ENCODE data around the gene RAE1. TPM values are rescaled to one million over a fixed set of nuclear protein-coding genes. Genes with fewer than 3 reads are reported as not detected.

The RAE1 gene
- total and polyA plus RNA-seq, 4 experiments from 2014 or later = 30.9 to 43.9 (median 32.8) TPM

DNA sequence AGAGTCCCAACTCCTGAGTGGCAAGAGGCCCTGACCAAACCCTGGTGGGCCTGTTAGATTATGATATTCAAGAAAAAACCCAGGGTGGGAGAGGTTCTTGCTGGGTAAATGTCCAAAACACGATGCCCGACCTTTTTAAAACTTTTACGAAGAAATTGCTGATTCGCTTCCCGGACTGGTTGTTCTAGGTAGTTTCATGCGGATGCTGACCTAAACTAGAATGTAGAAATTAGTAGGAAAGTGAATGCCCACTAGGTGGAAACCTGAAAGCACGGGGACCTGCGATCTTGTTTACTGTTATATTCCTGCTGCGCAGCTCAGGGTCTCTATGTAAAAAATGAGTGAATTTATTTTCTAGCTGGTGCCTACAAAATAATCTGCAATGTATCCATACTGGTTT lies 2.3 kb downstream of the RAE1 start:
- Histone ChIP-seq H3K4me3 (ENCODE audit: low read length in 2 of 2) (no peak overlapping the region), H3K36me3 (ENCODE audit: insufficient read depth, low read length) (peaks cover 17% of the 10 kb centered on the region), H3K27ac (ENCODE audit: low read depth, low read length) (no peak overlapping the region), H3K4me1 (ENCODE audit: insufficient read depth, low read length) (peaks cover 23% of the 10 kb centered on the region), H3K27me3 (ENCODE audit: insufficient read depth, low read length) (no peaks in the 10 kb centered on the region), H3K9me3 (ENCODE audit: control insufficient read depth in 1 of 2, low read length in 2 of 2) (no peaks in the 10 kb centered on the region)
- peak overlapping the region; percentile 12 to 64 (median 59) for H3K4me3 Mint-ChIP-seq
- no peaks in the 10 kb centered on the region for H3K9me3 Mint-ChIP-seq
- ChIA-PET POLR2A (ENCODE audit: partially characterized antibody) (no interaction called here), CTCF (ENCODE audit: partially characterized antibody) (no interaction called here)
- H3K4me1 Mint-ChIP-seq = peaks cover 11 to 36% (median 23%) of the 10 kb centered on the region in 4 donors
- intact Hi-C loops (cut with micrococcal nuclease) = loop anchor here (5.0 kb wide), 1 partner anchor 886 kb away; the partner anchor contains the start of gene RTF2
- peaks cover 32 to 42% of the 10 kb centered on the region in 2 donors for H3K36me3 Mint-ChIP-seq
- H3K27me3 Mint-ChIP-seq = no peaks in the 10 kb centered on the region
- peak overlapping the region in 3 of 7 donors; percentile 36 to 50 (median 40) for H3K27ac Mint-ChIP-seq
- no peak for DNase-seq

GRCh38 chr20:57361517-57361916 lies 10.5 kb downstream of the RAE1 start:
- no peaks in the 10 kb centered on the region for H3K9me3 ChIP-seq (ENCODE audit: control insufficient read depth in 1 of 2, low read length in 2 of 2)
- ChIA-PET CTCF (ENCODE audit: partially characterized antibody) (interaction anchor here (0.9 to 2.8 kb wide), 5 partner anchors 12 to 132 kb away, joined by 4 to 7 read pairs (median 4); no protein-coding TSS in a partner anchor), POLR2A (ENCODE audit: partially characterized antibody) (no interaction called here)
- no peak overlapping the region for H3K4me3 ChIP-seq (ENCODE audit: low read length in 2 of 2)
- no peak for DNase-seq
- H3K27ac ChIP-seq (ENCODE audit: low read depth, low read length) = no peak overlapping the region
- intact Hi-C loops (cut with micrococcal nuclease) = no loop called here
- Mint-ChIP-seq H3K27ac (peak overlapping the region in 2 of 7 donors; percentile 11 to 47), H3K36me3 (peaks cover 25 to 27% of the 10 kb centered on the region in 2 donors), H3K9me3 (no peaks in the 10 kb centered on the region), H3K4me1 (peaks cover 0 to 5% (median 2%) of the 10 kb centered on the region in 4 donors), H3K27me3 (no peaks in the 10 kb centered on the region), H3K4me3 (no peak overlapping the region)
- H3K27me3 ChIP-seq (ENCODE audit: insufficient read depth, low read length) = no peaks in the 10 kb centered on the region
- H3K36me3 ChIP-seq (ENCODE audit: insufficient read depth, low read length) = peaks cover 25% of the 10 kb centered on the region
- H3K4me1 ChIP-seq (ENCODE audit: insufficient read depth, low read length) = no peaks in the 10 kb centered on the region

DNA sequence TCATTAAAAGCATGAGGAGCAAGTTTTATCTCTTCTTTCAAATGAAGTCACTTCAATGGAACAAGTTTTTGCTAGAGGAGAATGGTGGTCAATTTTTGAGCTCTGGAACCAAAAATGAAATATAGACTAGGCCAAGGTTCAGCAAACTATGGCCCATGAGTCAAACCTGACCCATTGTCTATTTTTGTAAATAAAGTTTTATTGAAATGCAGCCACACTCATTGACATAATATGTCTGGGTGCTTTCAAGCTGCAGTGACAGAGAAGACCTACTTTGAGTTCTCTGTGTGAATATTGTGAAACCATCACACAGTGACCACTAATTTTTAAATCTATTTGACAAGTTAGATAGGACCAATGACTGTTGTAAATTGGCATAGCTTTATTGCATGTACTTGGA lies 13.4 kb downstream of the RAE1 start:
- CTCF ChIA-PET (ENCODE audit: partially characterized antibody) = interaction anchor here (1.1 to 1.2 kb wide), 2 partner anchors 17 to 134 kb away, joined by 3 to 4 read pairs; no protein-coding TSS in a partner anchor
- Histone ChIP-seq H3K27me3 (ENCODE audit: insufficient read depth, low read length) (no peaks in the 10 kb centered on the region), H3K9me3 (ENCODE audit: control insufficient read depth in 1 of 2, low read length in 2 of 2) (no peaks in the 10 kb centered on the region), H3K4me1 (ENCODE audit: insufficient read depth, low read length) (no peaks in the 10 kb centered on the region), H3K27ac (ENCODE audit: low read depth, low read length) (no peak overlapping the region), H3K36me3 (ENCODE audit: insufficient read depth, low read length) (peaks cover 53% of the 10 kb centered on the region), H3K4me3 (ENCODE audit: low read length in 2 of 2) (no peak overlapping the region)
- no peaks in the 10 kb centered on the region for H3K9me3 Mint-ChIP-seq
- DNase-seq = no peak
- POLR2A ChIA-PET (ENCODE audit: partially characterized antibody) = no interaction called here
- peaks cover 0 to 5% (median 2%) of the 10 kb centered on the region in 4 donors for H3K4me1 Mint-ChIP-seq
- H3K4me3 Mint-ChIP-seq = no peak overlapping the region
- peak overlapping the region in 1 of 7 donors; percentile 25 for H3K27ac Mint-ChIP-seq
- intact Hi-C loops (cut with micrococcal nuclease) = no loop called here
- H3K36me3 Mint-ChIP-seq = peaks cover 45 to 54% of the 10 kb centered on the region in 2 donors
- H3K27me3 Mint-ChIP-seq = no peaks in the 10 kb centered on the region

DNA sequence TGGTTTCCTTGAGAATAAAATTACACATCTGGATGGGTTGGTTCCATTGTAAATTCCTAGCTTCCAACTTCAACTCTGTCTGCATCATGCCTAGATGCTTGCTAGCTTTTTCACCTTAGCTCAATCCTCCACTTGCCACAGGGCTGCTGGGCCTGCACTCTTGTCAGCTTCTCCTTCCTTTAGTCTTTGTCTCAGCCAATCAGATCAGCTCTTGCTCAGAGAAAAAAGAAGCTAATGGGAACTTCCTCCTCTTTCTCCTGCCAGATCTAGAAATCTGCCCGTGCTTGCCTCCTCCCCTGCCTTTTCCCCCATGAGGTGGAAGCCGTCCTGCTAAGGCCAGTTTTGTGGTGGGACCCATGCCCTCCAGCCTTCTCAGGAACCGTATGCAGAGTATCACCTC lies 18.5 kb downstream of the RAE1 start:
- Mint-ChIP-seq H3K4me3 (no peak overlapping the region), H3K4me1 (peaks cover 6 to 28% (median 10%) of the 10 kb centered on the region in 4 donors), H3K27me3 (no peaks in the 10 kb centered on the region), H3K36me3 (peaks cover 71 to 88% of the 10 kb centered on the region in 2 donors), H3K27ac (peak overlapping the region in 1 of 7 donors; percentile 43), H3K9me3 (no peaks in the 10 kb centered on the region)
- intact Hi-C loops (cut with micrococcal nuclease) = no loop called here
- no peak for DNase-seq
- H3K4me1 ChIP-seq (ENCODE audit: insufficient read depth, low read length) = peaks cover 4% of the 10 kb centered on the region
- no peak overlapping the region for H3K4me3 ChIP-seq (ENCODE audit: low read length in 2 of 2)
- CTCF ChIA-PET (ENCODE audit: partially characterized antibody) = interaction anchor here (0.8 to 1.6 kb wide), 3 partner anchors 10 to 126 kb away, joined by 3 to 6 read pairs (median 3); no protein-coding TSS in a partner anchor
- no peak overlapping the region for H3K27ac ChIP-seq (ENCODE audit: low read depth, low read length)
- no peaks in the 10 kb centered on the region for H3K27me3 ChIP-seq (ENCODE audit: insufficient read depth, low read length)
- H3K36me3 ChIP-seq (ENCODE audit: insufficient read depth, low read length) = peaks cover 79% of the 10 kb centered on the region
- POLR2A ChIA-PET (ENCODE audit: partially characterized antibody) = no interaction called here
- H3K9me3 ChIP-seq (ENCODE audit: control insufficient read depth in 1 of 2, low read length in 2 of 2) = no peaks in the 10 kb centered on the region

GRCh38 chr20:57370316-57370715 lies 19.3 kb downstream of the RAE1 start:
- peak overlapping the region in 5 of 7 donors; percentile 8 to 48 (median 16) for H3K27ac Mint-ChIP-seq
- no peak overlapping the region for H3K4me3 Mint-ChIP-seq

DNA sequence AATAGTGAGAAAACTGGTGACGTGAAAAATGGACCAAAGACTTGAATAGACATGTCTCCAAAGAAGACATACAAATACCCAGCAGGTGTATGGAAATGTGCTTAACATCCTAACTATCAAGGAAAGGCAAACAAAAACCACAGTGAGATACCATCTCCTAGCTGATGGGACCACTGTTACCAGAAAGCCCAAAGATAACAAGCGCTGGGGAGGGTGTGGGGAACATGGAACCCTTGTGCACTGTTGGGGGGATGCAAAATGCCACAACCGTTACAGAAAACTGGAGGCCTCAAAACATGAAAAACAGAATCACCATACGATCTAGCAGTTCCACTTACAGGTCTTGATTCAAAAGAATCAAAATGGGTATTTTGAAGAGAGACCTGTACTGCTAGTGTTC lies 20.3 kb downstream of the RAE1 start:
- no peak for DNase-seq
- H3K4me1 Mint-ChIP-seq = peaks cover 9 to 34% (median 13%) of the 10 kb centered on the region in 4 donors
- POLR2A ChIA-PET (ENCODE audit: partially characterized antibody) = no interaction called here
- intact Hi-C loops (cut with micrococcal nuclease) = no loop called here
- Histone ChIP-seq H3K4me3 (ENCODE audit: low read length in 2 of 2) (no peak overlapping the region), H3K9me3 (ENCODE audit: control insufficient read depth in 1 of 2, low read length in 2 of 2) (no peaks in the 10 kb centered on the region), H3K27ac (ENCODE audit: low read depth, low read length) (no peak overlapping the region), H3K36me3 (ENCODE audit: insufficient read depth, low read length) (peaks cover 83% of the 10 kb centered on the region), H3K27me3 (ENCODE audit: insufficient read depth, low read length) (no peaks in the 10 kb centered on the region), H3K4me1 (ENCODE audit: insufficient read depth, low read length) (peaks cover 4% of the 10 kb centered on the region)
- CTCF ChIA-PET (ENCODE audit: partially characterized antibody) = no interaction called here
- H3K36me3 Mint-ChIP-seq = peaks cover 72 to 90% of the 10 kb centered on the region in 2 donors
- H3K27me3 Mint-ChIP-seq = no peaks in the 10 kb centered on the region
- H3K9me3 Mint-ChIP-seq = no peaks in the 10 kb centered on the region
- H3K27ac Mint-ChIP-seq = peak overlapping the region in 3 of 7 donors; percentile 20 to 66 (median 42)
- H3K4me3 Mint-ChIP-seq = no peak overlapping the region

More at GRCh38 chr20:57370316-57370715, 19.3 kb downstream of the RAE1 start:
- no peaks in the 10 kb centered on the region for H3K27me3 Mint-ChIP-seq
- no peak for DNase-seq
- intact Hi-C loops (cut with micrococcal nuclease) = no loop called here
- CTCF ChIA-PET (ENCODE audit: partially characterized antibody) = interaction anchor here (0.5 to 1.6 kb wide), 4 partner anchors 9 to 126 kb away, joined by 3 to 6 read pairs (median 4); no protein-coding TSS in a partner anchor
- H3K9me3 Mint-ChIP-seq = no peaks in the 10 kb centered on the region
- Histone ChIP-seq H3K36me3 (ENCODE audit: insufficient read depth, low read length) (peaks cover 86% of the 10 kb centered on the region), H3K27me3 (ENCODE audit: insufficient read depth, low read length) (no peaks in the 10 kb centered on the region), H3K4me1 (ENCODE audit: insufficient read depth, low read length) (peaks cover 4% of the 10 kb centered on the region), H3K4me3 (ENCODE audit: low read length in 2 of 2) (no peak overlapping the region), H3K27ac (ENCODE audit: low read depth, low read length) (no peak overlapping the region), H3K9me3 (ENCODE audit: control insufficient read depth in 1 of 2, low read length in 2 of 2) (no peaks in the 10 kb centered on the region)
- POLR2A ChIA-PET (ENCODE audit: partially characterized antibody) = no interaction called here
- H3K36me3 Mint-ChIP-seq = peaks cover 72 to 91% of the 10 kb centered on the region in 2 donors
- H3K4me1 Mint-ChIP-seq = peaks cover 6 to 31% (median 11%) of the 10 kb centered on the region in 4 donors

DNA sequence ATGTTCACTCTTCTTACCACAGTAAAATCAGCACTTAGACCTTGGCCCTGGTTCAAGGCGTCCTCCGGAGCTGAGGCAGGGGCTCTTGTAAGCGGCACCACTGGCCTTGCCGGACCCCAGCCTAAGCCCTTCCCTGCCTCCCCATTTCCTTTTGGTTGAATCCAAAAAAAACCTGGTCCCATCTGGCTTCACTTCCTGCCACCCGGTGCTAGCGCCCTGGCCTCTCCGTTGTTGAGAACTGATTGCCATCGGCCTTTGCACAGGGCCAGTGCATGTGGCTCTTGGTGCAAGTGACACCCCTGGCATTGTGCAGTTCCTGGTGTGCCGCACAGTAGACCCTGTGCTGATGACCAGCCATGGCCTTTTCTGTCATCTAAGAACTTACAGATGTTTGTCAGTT lies 21.1 kb downstream of the RAE1 start:
- Histone ChIP-seq H3K27ac (ENCODE audit: low read depth, low read length) (no peak overlapping the region), H3K4me3 (ENCODE audit: low read length in 2 of 2) (no peak overlapping the region), H3K4me1 (ENCODE audit: insufficient read depth, low read length) (peaks cover 4% of the 10 kb centered on the region), H3K36me3 (ENCODE audit: insufficient read depth, low read length) (peaks cover 78% of the 10 kb centered on the region), H3K9me3 (ENCODE audit: control insufficient read depth in 1 of 2, low read length in 2 of 2) (no peaks in the 10 kb centered on the region), H3K27me3 (ENCODE audit: insufficient read depth, low read length) (no peaks in the 10 kb centered on the region)
- peaks cover 66 to 89% of the 10 kb centered on the region in 2 donors for H3K36me3 Mint-ChIP-seq
- CTCF ChIA-PET (ENCODE audit: partially characterized antibody) = no interaction called here
- no peaks in the 10 kb centered on the region for H3K9me3 Mint-ChIP-seq
- peak overlapping the region in 2 of 7 donors; percentile 17 to 41 for H3K27ac Mint-ChIP-seq
- H3K4me3 Mint-ChIP-seq = no peak overlapping the region
- no peak for DNase-seq
- no peaks in the 10 kb centered on the region for H3K27me3 Mint-ChIP-seq
- intact Hi-C loops (cut with micrococcal nuclease) = no loop called here
- H3K4me1 Mint-ChIP-seq = peaks cover 9 to 34% (median 13%) of the 10 kb centered on the region in 4 donors
- POLR2A ChIA-PET (ENCODE audit: partially characterized antibody) = no interaction called here

Measured in CD4-positive, alpha-beta memory T cell (primary cell).